VCaP (cell line): ENCODE measurements around the gene POU6F1.

Experiments
- H3K27ac ChIP-seq: fragments of 450-650 bp; 2 replicates; pipeline ENCODE4 v1.5.1; 2017
- CTCF ChIP-seq: fragments of 450-650 bp; conservative IDR thresholded peaks from 2 replicates; pipeline ENCODE4 v1.5.1; 2017; ENCODE audit warnings: mild to moderate bottlenecking, moderate library complexity

Gene POU6F1

GRCh38 chr12:51192284-51192671 is 25.6 kb downstream of the POU6F1 start:
- TF ChIP-seq CTCF: no peak
- no peak overlapping the region for H3K27ac ChIP-seq

- H3K27ac ChIP-seq: no peak overlapping the region
- no peak for TF ChIP-seq CTCF
These were observed 26.2 kb downstream of the POU6F1 start for GRCh38 chr12:51191516-51192283.

GRCh38 chr12:51190820-51191219 is 27.0 kb downstream of the POU6F1 start:
- no peak overlapping the region for H3K27ac ChIP-seq
- no peak for TF ChIP-seq CTCF

- no peak overlapping the region for H3K27ac ChIP-seq
- TF ChIP-seq CTCF: no peak
These were observed 28.0 kb downstream of the POU6F1 start for GRCh38 chr12:51189790-51190355.

- TF ChIP-seq CTCF: no peak
- no peak overlapping the region for H3K27ac ChIP-seq
These were observed 29.4 kb downstream of the POU6F1 start for GRCh38 chr12:51188359-51189051.

GRCh38 chr12:51187370-51187987 is 30.4 kb downstream of the POU6F1 start:
- TF ChIP-seq CTCF: no peak
- no peak overlapping the region for H3K27ac ChIP-seq

- TF ChIP-seq CTCF: no peak
- no peak overlapping the region for H3K27ac ChIP-seq
These were observed 31.3 kb downstream of the POU6F1 start for GRCh38 chr12:51186465-51187085.
